GM13976 (cell line): ENCODE measurements around the gene ERBB4.

Source experiments
- DNase-seq: peaks from one replicate; pipeline ENCODE4 v3.0.0; 2012; ENCODE audit warnings: low spot score
- in situ Hi-C: fragments of 300-500 bp; cut with MboI; formaldehyde crosslinking; loops from one replicate; pipeline ENCODE4 v1.12.0; 2022; ENCODE audit warnings: low sequenced_read_pairs, mixed read lengths, inconsistent platforms; ENCODE audit not compliant: unreplicated experiment
- TF ChIP-seq, protein P1 (sequence below): IDR thresholded peaks from 2 replicates; pipeline ENCODE4 v1.5.1; 2012; ENCODE audit warnings: borderline replicate concordance, mild to moderate bottlenecking; ENCODE audit not compliant: insufficient read depth; ENCODE audit errors: extremely low read depth, missing control alignments, control extremely low read depth

Gene ERBB4

DNA sequence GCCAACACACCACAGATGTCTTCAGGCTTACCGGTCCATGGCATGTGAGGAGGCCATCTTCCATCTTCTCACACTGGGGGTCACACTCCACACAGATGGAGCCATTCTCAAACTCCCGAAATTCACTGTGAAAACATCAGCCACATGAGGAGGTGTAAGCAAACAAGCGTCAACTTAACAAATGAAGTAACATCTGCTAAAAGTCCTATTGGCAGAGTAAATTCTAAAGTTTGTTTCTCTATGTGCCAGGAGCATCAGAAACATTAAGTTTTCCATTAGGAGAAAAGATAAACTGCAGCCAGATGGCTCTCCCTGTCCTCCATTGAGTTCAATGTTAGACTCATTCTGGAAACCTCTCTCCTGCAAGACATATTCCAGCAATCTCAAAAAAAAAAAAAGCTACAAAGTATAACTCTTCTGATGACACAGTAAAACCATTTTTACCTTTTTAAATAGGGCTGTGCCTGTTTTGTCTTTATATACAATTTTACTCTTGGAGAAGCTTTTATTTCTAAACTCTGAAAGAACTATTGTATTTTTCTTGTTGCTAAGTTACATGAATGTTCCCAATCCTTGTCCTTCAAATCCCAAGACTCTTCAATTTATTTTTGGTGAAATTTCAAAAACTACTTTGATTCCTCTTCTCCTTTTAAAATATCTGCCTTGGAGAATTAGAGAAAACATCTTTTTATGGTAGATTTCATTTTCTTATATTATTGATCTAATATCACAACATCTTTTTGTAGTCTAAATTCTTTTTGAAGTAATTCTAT lies 865.3 kb downstream of the ERBB4 start:
- in situ Hi-C loops = no loop called here

GRCh38 chr2:211671977-211672376 lies 866.6 kb downstream of the ERBB4 start:
- no peak for DNase-seq
- TF ChIP-seq, protein P1, sequence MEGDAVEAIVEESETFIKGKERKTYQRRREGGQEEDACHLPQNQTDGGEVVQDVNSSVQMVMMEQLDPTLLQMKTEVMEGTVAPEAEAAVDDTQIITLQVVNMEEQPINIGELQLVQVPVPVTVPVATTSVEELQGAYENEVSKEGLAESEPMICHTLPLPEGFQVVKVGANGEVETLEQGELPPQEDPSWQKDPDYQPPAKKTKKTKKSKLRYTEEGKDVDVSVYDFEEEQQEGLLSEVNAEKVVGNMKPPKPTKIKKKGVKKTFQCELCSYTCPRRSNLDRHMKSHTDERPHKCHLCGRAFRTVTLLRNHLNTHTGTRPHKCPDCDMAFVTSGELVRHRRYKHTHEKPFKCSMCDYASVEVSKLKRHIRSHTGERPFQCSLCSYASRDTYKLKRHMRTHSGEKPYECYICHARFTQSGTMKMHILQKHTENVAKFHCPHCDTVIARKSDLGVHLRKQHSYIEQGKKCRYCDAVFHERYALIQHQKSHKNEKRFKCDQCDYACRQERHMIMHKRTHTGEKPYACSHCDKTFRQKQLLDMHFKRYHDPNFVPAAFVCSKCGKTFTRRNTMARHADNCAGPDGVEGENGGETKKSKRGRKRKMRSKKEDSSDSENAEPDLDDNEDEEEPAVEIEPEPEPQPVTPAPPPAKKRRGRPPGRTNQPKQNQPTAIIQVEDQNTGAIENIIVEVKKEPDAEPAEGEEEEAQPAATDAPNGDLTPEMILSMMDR = no peak
- in situ Hi-C loops = no loop called here

More for the DNA sequence above, 865.3 kb downstream of the ERBB4 start:
- TF ChIP-seq, protein P1 = no peak
- DNase-seq = no peak

DNA sequence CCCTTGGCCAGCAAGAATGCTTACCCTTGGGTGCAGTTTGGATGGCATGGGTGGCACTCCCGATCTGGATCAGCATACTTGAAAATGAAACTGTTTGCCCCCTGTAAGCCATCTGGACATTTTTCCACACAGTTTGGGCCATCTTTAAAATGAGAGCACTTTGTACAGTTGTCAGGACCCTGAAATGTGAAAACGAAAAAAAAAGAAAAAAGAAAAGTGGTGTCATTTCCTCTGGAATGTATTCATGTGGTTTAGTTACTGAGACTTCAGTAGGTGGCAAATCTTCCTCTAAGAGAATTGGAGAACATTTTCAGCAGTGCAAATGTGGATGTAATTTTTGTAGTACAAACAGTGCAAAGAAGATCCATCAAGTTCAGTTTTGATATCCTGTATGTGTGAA lies 873.3 kb downstream of the ERBB4 start:
- TF ChIP-seq, protein P1 = no peak
- in situ Hi-C loops = no loop called here
- no peak for DNase-seq

GRCh38 chr2:211664321-211664720 lies 874.3 kb downstream of the ERBB4 start:
- DNase-seq = no peak
- TF ChIP-seq, protein P1 = no peak
- in situ Hi-C loops = no loop called here

DNA sequence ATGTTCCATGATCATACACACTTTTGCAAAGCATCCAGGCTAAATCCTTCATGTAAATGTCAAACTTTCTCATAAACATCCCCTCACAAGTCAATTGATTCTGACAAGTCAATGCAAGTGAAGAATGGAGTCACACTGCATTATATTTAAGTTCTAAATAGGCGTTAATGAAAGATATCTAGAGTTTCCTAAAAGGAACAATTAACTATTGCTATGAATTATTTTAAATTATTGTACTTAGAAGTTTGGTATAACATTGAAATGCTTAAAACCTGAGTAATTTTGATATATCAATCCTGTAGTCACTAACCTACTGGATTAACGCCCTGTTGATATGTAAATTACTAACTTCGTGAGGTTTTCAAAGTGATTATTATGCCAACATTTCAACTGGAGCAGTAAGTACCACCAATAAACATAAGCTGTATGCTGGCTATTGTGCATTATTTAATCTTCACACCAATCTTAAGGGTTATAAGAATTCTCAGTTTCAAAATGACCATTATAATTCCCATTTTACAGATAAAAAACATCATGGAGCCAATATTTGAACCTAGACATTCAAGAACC lies 884.3 kb downstream of the ERBB4 start:
- TF ChIP-seq, protein P1 = no peak
- in situ Hi-C loops = no loop called here

GRCh38 chr2:211652327-211652726 lies 886.3 kb downstream of the ERBB4 start:
- TF ChIP-seq, protein P1 = no peak
- DNase-seq = no peak
- in situ Hi-C loops = no loop called here

More for the DNA sequence above, 884.3 kb downstream of the ERBB4 start:
- no peak for DNase-seq
